ENCODE measurements around the gene G6PC3. TPM values are rescaled to one million over a fixed set of nuclear protein-coding genes. Genes with fewer than 3 reads are reported as not detected.
"Not testable (repeated sequence)": the region's sequence is repeated elsewhere in the genome, so short reads cannot be mapped to it uniquely, and the experiment has no call there.

The G6PC3 gene
- total RNA-seq, 1 donor from 2014 or later: 23.6 TPM

- no peak for DNase-seq (ENCODE audit: low read depth in 2 of 2)
Observed at GRCh38 chr17:44082256-44082927, 11.9 kb downstream of the G6PC3 start.

DNA sequence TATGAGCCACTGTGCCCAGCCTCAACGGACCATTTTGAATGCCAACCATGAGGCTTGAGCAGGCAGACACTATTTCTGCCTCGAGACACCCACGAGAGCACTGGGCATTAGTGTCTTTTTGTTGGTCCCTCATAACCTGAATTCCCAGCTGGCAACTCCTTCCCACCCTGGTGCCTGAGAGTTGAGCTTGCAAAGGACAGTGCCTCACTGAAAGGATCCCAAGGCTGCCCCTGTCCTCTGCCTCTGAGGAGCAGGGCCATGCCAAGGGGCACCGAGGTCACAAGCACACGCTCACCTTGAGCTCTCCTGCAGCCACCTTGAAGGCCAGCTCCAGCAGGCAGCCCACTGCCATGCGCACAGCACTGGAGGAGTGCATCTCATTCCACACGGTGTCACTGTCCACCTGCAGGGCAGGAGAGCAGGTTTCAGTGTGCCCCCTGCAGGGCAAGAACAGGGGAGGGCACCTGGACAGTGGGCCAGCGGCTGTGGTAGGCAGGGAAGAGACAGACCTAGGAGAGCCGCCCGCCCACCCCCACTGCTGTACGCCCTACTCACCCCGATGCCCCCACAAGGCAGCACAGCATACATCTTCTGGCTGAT is 12.8 kb downstream of the G6PC3 start:
- DNase-seq (ENCODE audit: low read depth in 2 of 2): peak in 1 of 2 donors; percentile 60

GRCh38 chr17:44084131-44084538 is 13.6 kb downstream of the G6PC3 start:
- DNase-seq (ENCODE audit: low read depth in 2 of 2): no peak

DNA sequence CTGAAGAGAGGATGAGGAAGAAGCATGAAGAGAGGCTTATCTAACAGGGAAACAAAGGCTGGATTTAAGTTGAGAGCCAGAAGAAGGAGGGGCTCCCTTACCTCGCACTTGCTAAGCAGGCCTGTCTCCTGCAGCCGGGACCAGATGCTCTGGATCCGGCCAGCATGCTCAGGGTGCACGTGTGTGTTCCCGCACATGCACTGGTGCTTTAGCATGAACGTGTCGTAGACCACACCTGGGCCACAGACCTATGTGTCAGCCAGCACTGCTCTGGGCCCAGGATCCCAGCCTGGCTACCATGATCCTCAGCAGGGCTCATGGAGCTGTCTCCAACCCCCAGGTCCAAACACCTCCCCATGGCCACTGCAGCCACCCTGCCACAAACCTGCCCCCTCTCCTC is 14.4 kb downstream of the G6PC3 start:
- DNase-seq (ENCODE audit: low read depth in 2 of 2): no peak

GRCh38 chr17:44085908-44086307 is 15.4 kb downstream of the G6PC3 start:
- no peak for DNase-seq (ENCODE audit: low read depth in 2 of 2)

DNA sequence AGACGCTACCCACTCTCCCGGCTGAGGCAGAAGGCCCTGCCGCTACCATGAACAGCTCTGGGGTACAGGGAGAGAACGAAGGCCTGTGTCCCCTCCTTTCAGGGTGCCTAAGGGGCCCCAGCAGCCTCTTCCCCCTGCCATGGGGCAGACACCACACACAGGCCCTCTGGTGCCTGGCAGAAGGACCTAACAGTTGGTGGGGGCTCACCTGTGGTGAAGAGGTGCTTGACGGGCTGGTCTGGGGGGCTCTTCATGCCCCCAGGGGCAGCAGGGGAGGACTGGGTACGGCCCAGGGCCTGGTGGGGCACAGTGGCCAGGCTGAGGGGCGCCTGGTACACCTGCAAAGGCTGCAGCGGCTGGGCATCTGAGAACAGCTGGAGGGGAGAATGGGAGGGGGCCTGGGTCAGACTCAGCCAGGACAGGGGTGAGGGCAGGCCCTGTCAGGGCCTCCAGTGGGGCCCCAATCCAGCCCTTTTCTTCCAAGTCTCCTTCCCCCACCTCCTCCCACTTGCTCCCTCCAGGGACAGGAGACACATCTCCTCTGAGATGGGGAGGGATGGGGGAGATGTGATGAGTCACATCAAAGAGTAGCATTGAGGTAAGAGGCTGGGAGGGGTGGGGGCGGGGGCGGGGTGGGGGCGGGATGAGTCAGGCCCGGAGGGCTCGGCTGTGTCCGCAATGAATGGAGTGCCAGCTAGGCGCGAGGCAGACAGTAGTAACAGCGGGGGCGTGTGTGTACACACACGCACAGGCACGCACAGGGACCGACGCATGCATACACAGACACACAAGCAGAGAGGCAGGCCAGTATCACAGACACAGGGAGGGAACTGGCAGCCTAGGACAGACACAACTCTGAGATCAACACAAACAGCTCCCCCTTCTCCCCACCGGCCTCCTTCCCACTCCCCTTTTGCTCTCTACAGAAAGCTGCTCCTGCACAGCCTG is 16.1 kb downstream of the G6PC3 start:
- DNase-seq (ENCODE audit: low read depth in 2 of 2): peak in 1 of 2 donors; percentile 87

GRCh38 chr17:44087319-44087718 is 16.8 kb downstream of the G6PC3 start:
- DNase-seq (ENCODE audit: low read depth in 2 of 2): no peak

- no peak for DNase-seq (ENCODE audit: low read depth in 2 of 2)
Observed at GRCh38 chr17:44088254-44088653, 17.7 kb downstream of the G6PC3 start.

DNA sequence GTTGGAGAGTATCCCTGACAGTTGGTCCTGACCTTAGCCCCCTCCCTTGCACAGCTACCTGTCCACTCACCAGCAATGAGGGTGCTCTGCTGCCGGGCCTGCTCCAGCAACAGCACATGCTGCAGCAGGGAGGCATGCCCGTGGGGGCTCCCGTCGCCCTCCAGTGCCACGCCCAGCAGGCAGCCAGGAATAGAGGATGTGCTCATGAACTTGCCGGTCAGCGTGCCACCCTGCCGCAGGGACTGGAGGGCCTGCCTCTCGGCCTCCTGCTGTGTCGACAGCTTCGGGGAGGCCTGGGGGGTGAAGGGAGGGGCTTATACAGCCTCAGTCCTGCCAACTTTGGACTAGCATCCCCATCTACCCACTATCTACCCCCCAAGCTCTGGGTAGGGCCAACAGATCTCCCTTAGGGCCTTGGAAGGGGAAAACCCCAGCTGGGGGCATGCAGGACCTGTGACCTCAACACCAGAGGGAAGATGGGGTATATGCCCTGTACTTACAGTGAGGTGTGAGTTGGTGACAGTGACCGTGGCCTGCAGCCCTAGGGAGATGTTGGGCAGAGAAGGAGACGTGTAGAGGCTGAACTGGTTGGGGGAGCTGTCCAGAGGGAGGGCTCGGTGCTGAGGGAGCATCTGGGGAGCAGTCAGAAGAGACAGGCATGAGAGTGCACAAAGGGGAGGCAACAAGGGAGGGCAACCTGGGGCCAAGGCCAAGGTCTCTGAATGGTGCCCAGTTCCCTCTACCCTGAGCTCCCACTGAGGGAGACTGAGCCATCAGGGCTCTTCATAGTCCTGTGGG is 20.9 kb downstream of the G6PC3 start:
- DNase-seq (ENCODE audit: low read depth in 2 of 2): no peak

- DNase-seq (ENCODE audit: low read depth in 2 of 2): no peak
Observed at GRCh38 chr17:44092051-44092450, 21.5 kb downstream of the G6PC3 start.

DNA sequence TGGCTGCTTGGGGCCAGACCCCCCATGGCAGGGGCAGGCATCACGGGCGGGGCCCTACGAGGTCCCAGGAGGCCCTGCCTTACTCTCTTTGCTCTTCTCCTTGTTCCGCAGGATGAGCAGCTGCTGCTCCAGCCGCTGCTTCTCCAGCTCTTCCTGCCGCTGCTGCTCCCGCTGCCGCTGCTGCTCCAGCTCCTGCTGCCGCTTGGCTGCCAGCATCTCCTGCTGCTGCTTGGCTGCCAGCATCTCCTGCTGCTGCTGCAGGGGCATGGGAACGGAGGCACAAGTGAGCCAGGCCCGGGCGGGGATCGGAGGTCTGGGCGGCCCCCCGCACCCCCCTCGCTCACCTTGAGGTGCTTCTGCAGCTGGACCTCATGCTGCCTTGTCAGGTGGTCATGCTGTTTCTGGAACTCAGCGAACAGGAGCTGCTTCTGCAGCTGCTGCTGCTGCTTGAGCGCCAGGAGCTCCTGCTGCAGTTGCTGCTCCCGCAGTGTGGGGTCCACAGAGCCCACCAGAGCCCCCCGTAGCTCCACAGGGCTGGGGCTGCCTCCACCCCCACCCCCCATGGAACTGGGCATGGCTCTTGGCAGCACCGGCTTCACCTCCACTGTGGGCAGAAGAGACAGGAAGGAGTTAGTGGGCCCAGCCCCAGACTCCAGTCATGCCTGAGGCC is 22.8 kb downstream of the G6PC3 start:
- no peak for DNase-seq (ENCODE audit: low read depth in 2 of 2)

DNA sequence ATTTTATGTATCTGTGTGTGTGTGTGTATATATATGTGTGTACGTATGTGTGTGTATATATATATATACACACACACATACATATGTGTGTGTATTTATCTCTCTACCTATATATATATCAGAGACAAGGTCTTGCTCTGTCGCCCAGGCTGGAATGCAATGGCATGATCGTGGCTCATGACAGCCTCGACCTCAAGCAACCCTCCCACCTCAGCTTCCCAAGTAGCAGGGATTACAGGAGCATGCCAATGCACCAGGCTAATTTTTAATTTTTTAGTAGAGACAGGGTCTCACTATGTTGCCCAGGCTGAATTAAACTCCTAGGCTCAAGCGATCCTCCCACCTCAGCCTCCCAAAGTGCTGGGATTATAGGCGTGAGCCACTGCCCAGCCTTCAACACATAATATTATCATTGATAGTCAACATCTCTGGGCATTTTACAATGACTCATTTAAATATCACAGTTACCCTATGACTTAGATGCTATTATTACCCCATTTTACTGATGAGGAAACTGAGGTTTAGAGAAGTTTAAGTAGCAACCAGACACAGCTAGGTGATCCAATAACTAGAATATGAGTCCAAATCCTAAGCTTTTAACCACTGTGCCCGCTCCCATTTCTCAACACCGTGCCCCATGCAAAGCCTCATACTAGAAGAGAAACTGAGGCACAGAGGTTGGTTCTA is 24.3 kb downstream of the G6PC3 start:
- no peak for DNase-seq (ENCODE audit: low read depth in 2 of 2)

- DNase-seq (ENCODE audit: low read depth in 2 of 2): no peak
Observed at GRCh38 chr17:44095388-44095646, 24.8 kb downstream of the G6PC3 start.

DNA sequence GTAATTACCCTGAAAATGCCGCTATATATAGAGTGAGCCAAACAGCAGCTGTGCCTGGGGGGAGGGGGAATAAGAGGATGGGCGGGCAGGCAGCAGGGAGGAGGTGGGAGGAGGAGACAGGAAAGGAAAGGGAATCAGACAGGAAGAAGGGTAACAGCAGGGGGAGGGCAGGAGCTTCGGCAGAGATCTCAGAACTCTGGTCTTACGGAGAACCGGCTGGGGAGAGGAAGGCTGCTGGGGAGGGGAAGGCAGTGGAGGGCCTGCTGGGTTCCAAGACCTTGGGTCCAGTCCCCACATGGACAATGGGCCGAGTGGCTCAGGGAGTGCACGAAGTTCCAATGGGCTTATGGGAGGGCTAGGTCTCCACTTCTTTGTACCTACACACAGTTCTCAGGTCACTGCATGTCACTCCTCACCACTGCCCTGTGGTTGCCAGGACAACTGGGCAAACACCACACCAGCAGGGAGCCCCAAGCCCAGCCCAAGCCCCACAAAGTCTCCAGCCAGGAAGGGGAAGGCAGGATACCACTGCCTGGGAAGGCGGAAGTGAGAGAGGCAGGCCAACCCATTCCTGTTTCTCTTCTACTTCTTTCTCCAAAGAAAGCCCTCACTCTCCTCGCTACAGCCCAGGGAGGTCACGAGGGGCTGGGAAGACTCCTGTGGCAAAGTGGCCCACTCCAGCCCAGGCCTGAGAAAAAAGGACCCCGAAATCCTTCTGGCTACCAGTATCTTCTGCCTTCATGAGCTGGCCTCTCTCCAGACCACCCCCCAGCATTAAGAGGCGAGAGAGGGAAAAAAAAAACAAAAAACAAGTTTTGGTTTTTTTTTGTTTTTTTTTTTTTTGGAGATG is 25.3 kb downstream of the G6PC3 start:
- peak; percentile 88 to 98 for DNase-seq (ENCODE audit: low read depth in 2 of 2)

- peak in 1 of 2 donors; percentile 25 for DNase-seq (ENCODE audit: low read depth in 2 of 2)
Observed at GRCh38 chr17:44097110-44097958, 26.8 kb downstream of the G6PC3 start.

DNA sequence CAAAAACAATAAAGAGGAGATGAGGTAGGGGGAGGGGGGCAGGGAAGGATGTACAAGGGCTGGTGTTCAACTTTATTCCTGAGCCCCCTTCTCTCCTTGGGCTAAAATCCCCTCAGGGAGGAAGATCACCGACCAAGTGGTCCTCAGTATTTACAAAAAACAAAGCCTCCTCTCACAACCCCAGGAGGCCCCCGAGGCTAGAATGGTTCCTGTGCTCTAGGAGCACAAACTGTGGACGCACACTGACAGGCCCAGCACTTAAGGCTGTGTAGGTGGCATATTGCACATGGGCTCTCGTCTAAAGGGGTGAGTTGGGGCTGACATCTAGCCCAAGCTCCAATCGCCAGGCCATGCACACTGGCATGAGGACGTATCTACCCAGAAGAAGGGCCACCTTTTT is 31.3 kb downstream of the G6PC3 start:
- not testable (repeated sequence) for DNase-seq (ENCODE audit: low read depth in 2 of 2)

GRCh38 chr17:44102849-44103622 is 32.5 kb downstream of the G6PC3 start:
- DNase-seq (ENCODE audit: low read depth in 2 of 2): no peak

DNA sequence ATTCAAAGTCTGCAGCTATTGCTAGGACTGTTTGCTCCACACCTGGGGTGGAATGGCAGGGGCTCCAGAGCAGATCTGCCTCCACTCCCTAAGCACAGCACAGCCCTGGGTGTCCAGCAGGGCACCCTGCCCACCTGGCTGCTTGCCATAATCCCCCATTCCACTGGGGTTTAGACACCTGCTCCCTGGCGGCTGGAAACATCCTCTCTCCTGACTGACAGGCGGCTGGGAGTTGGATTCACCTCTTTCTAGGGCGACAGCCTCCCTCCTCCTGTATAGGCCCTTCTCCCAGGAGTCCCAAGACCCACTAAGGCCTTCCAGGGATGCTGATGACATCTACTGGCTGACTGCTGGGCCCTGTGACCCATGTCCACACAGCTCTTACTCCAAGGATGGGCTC is 34.9 kb downstream of the G6PC3 start:
- no peak for DNase-seq (ENCODE audit: low read depth in 2 of 2)
